HTR-8/SVneo (cell line): ENCODE measurements around the gene MAMDC4.

Experiments
- DNase-seq: peaks from one replicate; pipeline ENCODE4 v3.0.0; 2011; ENCODE audit warnings: low spot score, mixed read lengths; ENCODE audit not compliant: insufficient read length
- FAIRE-seq: peaks from 2 replicates; lab custom pipeline; 2011; peaks lifted over from hg19 to GRCh38; lab: Jason Lieb, UNC

Gene MAMDC4

GRCh38 chr9:136847826-136848392 lies 4.2 kb upstream of the MAMDC4 start:
- DNase-seq (peak; percentile 64), FAIRE-seq (peak; percentile 85)

GRCh38 chr9:136848393-136849037 lies 3.6 kb upstream of the MAMDC4 start:
- DNase-seq, result no peak
- FAIRE-seq, result no peak

GRCh38 chr9:136849038-136849959 lies 2.8 kb upstream of the MAMDC4 start, which contains the start of gene PHPT1:
PHPT1 (plus strand) TSS chr9:136849409; CDS start chr9:136849431, 22 bp downstream.
- FAIRE-seq (peak; percentile 88), DNase-seq (peak; percentile 98)

- DNase-seq, result no peak
- FAIRE-seq, result no peak
Observed at GRCh38 chr9:136849960-136850865, 1.9 kb upstream of the MAMDC4 start.

- FAIRE-seq, result no peak
- DNase-seq, result no peak
Observed at GRCh38 chr9:136850866-136851775, 1.0 kb upstream of the MAMDC4 start.

- no peak for DNase-seq
- no peak for FAIRE-seq
Observed at GRCh38 chr9:136852664-136853595, 784 bp downstream of the MAMDC4 start.

GRCh38 chr9:136853596-136854112 lies 1.5 kb downstream of the MAMDC4 start:
- DNase-seq, result no peak
- no peak for FAIRE-seq

- DNase-seq (no peak), FAIRE-seq (no peak)
Observed at GRCh38 chr9:136854113-136854841, 2.1 kb downstream of the MAMDC4 start.

- DNase-seq, result no peak
- FAIRE-seq, result no peak
Observed at GRCh38 chr9:136854842-136855460, 2.8 kb downstream of the MAMDC4 start.

GRCh38 chr9:136855461-136856078 lies 3.4 kb downstream of the MAMDC4 start:
- no peak for FAIRE-seq
- DNase-seq, result no peak

- DNase-seq (no peak), FAIRE-seq (no peak)
Observed at GRCh38 chr9:136856079-136856476, 3.9 kb downstream of the MAMDC4 start.

GRCh38 chr9:136856541-136857141 lies 4.5 kb downstream of the MAMDC4 start:
- DNase-seq, result no peak
- no peak for FAIRE-seq

- FAIRE-seq (no peak), DNase-seq (no peak)
Observed at GRCh38 chr9:136857166-136857565, 5.0 kb downstream of the MAMDC4 start.

GRCh38 chr9:136857581-136858412 lies 5.7 kb downstream of the MAMDC4 start:
- FAIRE-seq, result no peak
- DNase-seq, result no peak

GRCh38 chr9:136858452-136858843 lies 6.3 kb downstream of the MAMDC4 start:
- DNase-seq (no peak), FAIRE-seq (no peak)
